GM18505 (cell line): ENCODE data around the gene GAS2L3.
"Not testable (repeated sequence)": the region's sequence is repeated elsewhere in the genome, so short reads cannot be mapped to it uniquely, and the experiment has no call there.

Experiments used
- ATAC-seq: cut with Tn5 transposase; IDR thresholded peaks from one replicate; pipeline ENCODE4 v1.9.1; 2021; ENCODE audit not compliant: unreplicated experiment
- POLR2A ChIP-seq: IDR thresholded peaks from 4 replicates; pipeline ENCODE4 v1.6.1; 2011; ENCODE audit warnings: borderline replicate concordance; ENCODE audit not compliant: insufficient read depth, insufficient read length; ENCODE audit errors: extremely low read depth

Gene GAS2L3

GRCh38 chr12:100573292-100574186 is at the start of gene GAS2L3:
Gene GAS2L3, plus strand, starts transcription at chr12:100573684. Its CDS starts 21,221 bp downstream, at chr12:100594905.
- ATAC-seq, result peak; percentile 98
- peak; percentile 54 for TF ChIP-seq POLR2A

- TF ChIP-seq POLR2A, result no peak
- no peak for ATAC-seq
Measured at GRCh38 chr12:100528034-100528433, 45.5 kb upstream of the GAS2L3 start.

GRCh38 chr12:100528471-100529127 is 44.9 kb upstream of the GAS2L3 start:
- no peak for TF ChIP-seq POLR2A
- ATAC-seq, result no peak

GRCh38 chr12:100529756-100530350 is 43.6 kb upstream of the GAS2L3 start:
- ATAC-seq, result no peak
- TF ChIP-seq POLR2A, result no peak

GRCh38 chr12:100533376-100533775 is 40.1 kb upstream of the GAS2L3 start:
- TF ChIP-seq POLR2A, result no peak
- ATAC-seq, result no peak

GRCh38 chr12:100534625-100535227 is 38.8 kb upstream of the GAS2L3 start:
- no peak for TF ChIP-seq POLR2A
- no peak for ATAC-seq

GRCh38 chr12:100539202-100539601 is 34.3 kb upstream of the GAS2L3 start:
- TF ChIP-seq POLR2A, result no peak
- no peak for ATAC-seq

GRCh38 chr12:100544165-100544564 is 29.3 kb upstream of the GAS2L3 start:
- TF ChIP-seq POLR2A, result no peak
- ATAC-seq, result no peak

- ATAC-seq, result no peak
- TF ChIP-seq POLR2A, result no peak
Measured at GRCh38 chr12:100545092-100545491, 28.4 kb upstream of the GAS2L3 start.

- ATAC-seq, result no peak
- TF ChIP-seq POLR2A, result no peak
Measured at GRCh38 chr12:100553936-100554335, 19.5 kb upstream of the GAS2L3 start.

GRCh38 chr12:100554608-100555077 is 18.8 kb upstream of the GAS2L3 start:
- TF ChIP-seq POLR2A, result no peak
- no peak for ATAC-seq

GRCh38 chr12:100555722-100556121 is 17.8 kb upstream of the GAS2L3 start:
- no peak for TF ChIP-seq POLR2A
- ATAC-seq, result no peak

- ATAC-seq, result no peak
- no peak for TF ChIP-seq POLR2A
Measured at GRCh38 chr12:100557357-100557756, 16.1 kb upstream of the GAS2L3 start.

- ATAC-seq, result not testable (repeated sequence)
Measured at GRCh38 chr12:100559261-100559660, 14.2 kb upstream of the GAS2L3 start.
